H1 (cell line): ENCODE measurements around the gene TNFRSF13B.

Source experiments
- ATF3 ChIP-seq: IDR thresholded peaks from 2 replicates; pipeline ENCODE4 v1.6.1; 2011; ENCODE audit warnings: low read depth, mild to moderate bottlenecking, low read length; ENCODE audit not compliant: insufficient read depth
- CHD7 ChIP-seq: fragments of 300-600 bp; sonication (generic); IDR thresholded peaks from 2 replicates; pipeline ENCODE4 v1.7.1; 2012; ENCODE audit warnings: low read length, moderate library complexity, mild to moderate bottlenecking, inconsistent platforms; ENCODE audit not compliant: insufficient replicate concordance
- EZH2 ChIP-seq: fragments of 200-600 bp; sonication (generic); IDR thresholded peaks from 2 replicates; pipeline ENCODE4 v1.7.1; 2012; ENCODE audit warnings: low read depth, mild to moderate bottlenecking, moderate library complexity, low read length, inconsistent platforms; ENCODE audit not compliant: severe bottlenecking
- GABPA ChIP-seq: IDR thresholded peaks from 2 replicates; pipeline ENCODE4 v1.6.1; 2011; ENCODE audit warnings: mild to moderate bottlenecking, low read length, moderate library complexity, borderline replicate concordance; ENCODE audit not compliant: insufficient read depth
- HDAC2 ChIP-seq, 2 experiments: fragments of 300-600 bp in 1 of 2; sonication (generic) in 1 of 2; IDR thresholded peaks; 2 replicates each; pipeline ENCODE4 v1.6.1; 2011 to 2012; ENCODE audit warnings: low read depth in 2 of 2, low read length in 2 of 2, mild to moderate bottlenecking in 2 of 2, moderate library complexity in 2 of 2, borderline replicate concordance in 1 of 2, inconsistent platforms in 1 of 2
- KDM1A ChIP-seq: fragments of 200-600, 300-600 bp; sonication (generic); IDR thresholded peaks from 2 replicates; pipeline ENCODE4 v1.7.1; 2016; ENCODE audit warnings: mild to moderate bottlenecking, low read length, borderline replicate concordance
- MAFK ChIP-seq: IDR thresholded peaks from 2 replicates; pipeline ENCODE4 v1.6.1; 2012; ENCODE audit warnings: low read depth, mild to moderate bottlenecking, improper control_type of control experiment, low read length
- MAX ChIP-seq: IDR thresholded peaks from 2 replicates; pipeline ENCODE4 v1.6.1; 2012; ENCODE audit warnings: inconsistent platforms
- POLR2A ChIP-seq, 2 experiments: IDR thresholded peaks; 1 replicate in 1 of 2; 2 replicates in 1 of 2; pipeline ENCODE4 v1.6.1; 2011; ENCODE audit warnings: low read depth in 2 of 2, low read length in 2 of 2, mild to moderate bottlenecking in 2 of 2; ENCODE audit errors: control extremely low read depth in 1 of 2
- RAD21 ChIP-seq, 2 experiments: IDR thresholded peaks in 1 of 2; conservative IDR thresholded peaks in 1 of 2; 2 replicates each; pipeline ENCODE4 v1.6.1; 2011; ENCODE audit warnings: low read depth in 2 of 2, low read length in 2 of 2, improper control_type of control experiment in 1 of 2, inconsistent platforms in 1 of 2, mild to moderate bottlenecking in 1 of 2, moderate library complexity in 1 of 2
- RNF2 ChIP-seq: fragments of 200-900, 300-1000 bp; sonication (generic); IDR thresholded peaks from 2 replicates; pipeline ENCODE4 v1.7.1; 2016; ENCODE audit warnings: borderline replicate concordance, low read depth, mild to moderate bottlenecking, antibody characterized with exemption, low read length; ENCODE audit not compliant: poor library complexity, severe bottlenecking; ENCODE audit errors: missing control alignments
- SIN3A ChIP-seq, 2 experiments: IDR thresholded peaks in 1 of 2; conservative IDR thresholded peaks in 1 of 2; 2 replicates each; pipeline ENCODE4 v1.6.1; 2011 to 2012; ENCODE audit warnings: low read length in 2 of 2, improper control_type of control experiment in 1 of 2, low read depth in 1 of 2, mild to moderate bottlenecking in 1 of 2
- TF ChIP-seq, protein P1 (sequence below), 3 experiments: IDR thresholded peaks; 1 replicate in 2 of 3; 2 replicates in 1 of 3; pipeline versions ENCODE4 v1.5.1 to v1.6.1; 2011; ENCODE audit warnings: low read length in 3 of 3, mild to moderate bottlenecking in 3 of 3, inconsistent platforms in 2 of 3, low read depth in 1 of 3, moderate library complexity in 1 of 3; ENCODE audit not compliant: insufficient read depth in 1 of 3; ENCODE audit errors: control extremely low read depth in 1 of 3

DNA sequence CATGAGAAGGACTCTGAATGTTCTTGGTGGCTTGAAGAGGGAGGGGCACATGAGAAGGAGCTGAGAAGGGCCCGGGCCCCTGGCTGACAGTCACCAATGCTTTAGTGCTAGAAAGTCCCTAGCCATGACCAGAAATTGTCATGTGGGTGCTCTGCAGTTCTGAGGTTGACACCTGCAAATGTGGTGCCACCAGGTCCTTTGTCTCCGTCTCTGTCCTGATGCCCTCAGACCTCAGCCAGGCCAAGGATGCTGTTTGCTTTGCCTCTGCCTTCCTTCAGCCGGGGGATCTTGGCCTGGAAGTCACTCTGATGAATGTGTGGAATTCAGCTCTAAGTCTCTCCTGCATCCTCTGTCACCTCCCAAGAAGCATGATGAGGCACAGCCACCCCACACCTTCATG lies 63.6 kb downstream of the TNFRSF13B start:
- TF ChIP-seq SIN3A (conservative IDR thresholded peaks at IDR 0.05 in 1 of 2, IDR thresholded peaks at IDR 0.05 in 1 of 2; ENCODE audit: low read depth in 1 of 2, low read length in 2 of 2) (no peak), MAX (no peak), HDAC2 (IDR thresholded peaks at IDR 0.05; ENCODE audit: borderline replicate concordance in 1 of 2, low read depth in 2 of 2, low read length in 2 of 2) (no peak), POLR2A (IDR thresholded peaks at IDR 0.05; ENCODE audit: control extremely low read depth in 1 of 2, low read depth in 2 of 2, low read length in 2 of 2) (no peak), MAFK (no peak), RAD21 (IDR thresholded peaks at IDR 0.05 in 1 of 2, conservative IDR thresholded peaks at IDR 0.05 in 1 of 2; ENCODE audit: low read depth in 2 of 2, low read length in 2 of 2) (no peak), EZH2 (no peak), RNF2 (no peak), CHD7 (no peak), GABPA (no peak), KDM1A (no peak), ATF3 (no peak)
- TF ChIP-seq, protein P1, sequence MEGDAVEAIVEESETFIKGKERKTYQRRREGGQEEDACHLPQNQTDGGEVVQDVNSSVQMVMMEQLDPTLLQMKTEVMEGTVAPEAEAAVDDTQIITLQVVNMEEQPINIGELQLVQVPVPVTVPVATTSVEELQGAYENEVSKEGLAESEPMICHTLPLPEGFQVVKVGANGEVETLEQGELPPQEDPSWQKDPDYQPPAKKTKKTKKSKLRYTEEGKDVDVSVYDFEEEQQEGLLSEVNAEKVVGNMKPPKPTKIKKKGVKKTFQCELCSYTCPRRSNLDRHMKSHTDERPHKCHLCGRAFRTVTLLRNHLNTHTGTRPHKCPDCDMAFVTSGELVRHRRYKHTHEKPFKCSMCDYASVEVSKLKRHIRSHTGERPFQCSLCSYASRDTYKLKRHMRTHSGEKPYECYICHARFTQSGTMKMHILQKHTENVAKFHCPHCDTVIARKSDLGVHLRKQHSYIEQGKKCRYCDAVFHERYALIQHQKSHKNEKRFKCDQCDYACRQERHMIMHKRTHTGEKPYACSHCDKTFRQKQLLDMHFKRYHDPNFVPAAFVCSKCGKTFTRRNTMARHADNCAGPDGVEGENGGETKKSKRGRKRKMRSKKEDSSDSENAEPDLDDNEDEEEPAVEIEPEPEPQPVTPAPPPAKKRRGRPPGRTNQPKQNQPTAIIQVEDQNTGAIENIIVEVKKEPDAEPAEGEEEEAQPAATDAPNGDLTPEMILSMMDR (IDR thresholded peaks at IDR 0.05; ENCODE audit: control extremely low read depth in 1 of 3, insufficient read depth in 1 of 3, low read depth in 1 of 3, low read length in 3 of 3) = no peak
